Panc1 (cell line): ENCODE results near the gene MRFAP1L1. TPM values are rescaled to one million over a fixed set of nuclear protein-coding genes. Genes with fewer than 3 reads are reported as not detected.

Experiments
- ATAC-seq: fragments of 200-7000 bp; cut with Tn5 transposase; 2 replicates; pipeline ENCODE4 v1.9.1; 2020; ENCODE audit warnings: mild to moderate bottlenecking, moderate library complexity
- BruUV-seq: library from RNA; stranded (reverse); fragments of 400-500 nt; replicated peaks from 2 replicates; lab custom pipeline; 2021; lab: Mats Ljungman, UMichigan
- CTCF ChIA-PET: fragments of 300-600 bp; sonication (Branson Sonifier 250); formaldehyde crosslinking; loops from one replicate; lab custom pipeline; 2022; ENCODE audit warnings: antibody characterized with exemption; lab: Charles Lee
- POLR2A ChIA-PET: fragments of 300-600 bp; sonication (Branson Sonifier 250); formaldehyde crosslinking; loops from one replicate; lab custom pipeline; 2022; ENCODE audit warnings: antibody characterized with exemption; lab: Charles Lee
- DNase-seq: peaks from one replicate; pipeline ENCODE4 v3.0.0-alpha.2; 2010; ENCODE audit warnings: low read depth, low spot score
- H3K27ac ChIP-seq: 2 replicates; pipeline ENCODE4 v1.5.1; 2011; ENCODE audit warnings: mild to moderate bottlenecking, low read length, inconsistent platforms
- H3K27me3 ChIP-seq: fragments of 200-500 bp; sonication (Bioruptor generic); 2 replicates; pipeline ENCODE4 v1.6.0; 2014; ENCODE audit warnings: low read length, inconsistent platforms; ENCODE audit not compliant: control insufficient read depth, insufficient read depth
- H3K36me3 ChIP-seq: fragments of 200-500 bp; sonication (Bioruptor generic); 2 replicates; pipeline ENCODE4 v1.5.1; 2014; ENCODE audit warnings: inconsistent platforms, mild to moderate bottlenecking, low read length, moderate library complexity; ENCODE audit not compliant: control insufficient read depth, insufficient read depth
- H3K4me1 ChIP-seq: 2 replicates; pipeline ENCODE4 v1.5.1; 2011; ENCODE audit warnings: inconsistent platforms, mild to moderate bottlenecking, low read length, moderate library complexity; ENCODE audit not compliant: control insufficient read depth, insufficient read depth
- H3K4me3 ChIP-seq, 2 experiments: 2 replicates each; pipeline ENCODE4 v1.5.1; 2011 to 2012; ENCODE audit warnings: low read depth in 2 of 2, low read length in 2 of 2, mild to moderate bottlenecking in 2 of 2, inconsistent platforms in 1 of 2, moderate library complexity in 1 of 2
- H3K9me3 ChIP-seq: fragments of 200-500 bp; sonication (Bioruptor generic); 2 replicates; pipeline ENCODE4 v1.5.1; 2014; ENCODE audit warnings: low read depth, mild to moderate bottlenecking, inconsistent platforms, low read length, moderate library complexity; ENCODE audit not compliant: control insufficient read depth, insufficient read depth
- CTCF ChIP-seq: fragments of 450-650 bp; IDR thresholded peaks from 2 replicates; pipeline ENCODE4 v1.5.1; 2017; ENCODE audit warnings: mild to moderate bottlenecking
- POLR2AphosphoS5 ChIP-seq: IDR thresholded peaks from 2 replicates; pipeline ENCODE4 v1.6.1; 2012; ENCODE audit warnings: mild to moderate bottlenecking, low read depth, low read length, moderate library complexity
- SIN3A ChIP-seq: IDR thresholded peaks from 2 replicates; pipeline ENCODE4 v1.6.1; 2012; ENCODE audit warnings: low read depth, mild to moderate bottlenecking, low read length, moderate library complexity, borderline replicate concordance; ENCODE audit not compliant: insufficient read depth
- TCF7L2 ChIP-seq: IDR thresholded peaks from 2 replicates; pipeline ENCODE4 v1.6.1; 2011; ENCODE audit warnings: mild to moderate bottlenecking, low read depth, low read length, inconsistent platforms
- in situ Hi-C: cut with HindIII; loops from 2 replicates; pipeline ENCODE4 v1.10.0; 2016; ENCODE audit warnings: low sequenced_read_pairs, low pct_unique_long_range_greater_than_20kb
- intact Hi-C: fragments of 100-400 bp; cut with micrococcal nuclease; formaldehyde crosslinking; loops from one replicate; pipeline ENCODE4 v1.10.0; 2022; ENCODE audit not compliant: unreplicated experiment
- total RNA-seq: library from RNA; stranded (reverse); gene quantifications from one replicate; pipeline ENCODE4 v1.2.1, GENCODE V29; 2021; ENCODE audit not compliant: unreplicated experiment
- TF ChIP-seq, protein P1 (sequence below), 2 experiments: IDR thresholded peaks; 2 replicates each; pipeline ENCODE4 v1.6.1; 2011 to 2012; ENCODE audit warnings: low read depth in 2 of 2, control low read depth in 1 of 2, low read length in 1 of 2, mild to moderate bottlenecking in 1 of 2, moderate library complexity in 1 of 2; ENCODE audit not compliant: insufficient read depth in 1 of 2

Gene MRFAP1L1
- total RNA-seq, 1 experiment from 2014 or later, result 29.5 TPM

GRCh38 chr4:6672131-6672530, 37.5 kb downstream of the MRFAP1L1 start:
- TF ChIP-seq POLR2AphosphoS5, result no peak
- H3K4me1 ChIP-seq, result peaks cover 12% of the 10 kb centered on the region
- BruUV-seq, result no TSS peak
- no peaks in the 10 kb centered on the region for H3K27me3 ChIP-seq
- POLR2A ChIA-PET, result no interaction called here
- DNase-seq, result no peak
- CTCF ChIA-PET, result no interaction called here
- no peak overlapping the region for H3K27ac ChIP-seq
- in situ Hi-C loops (no loop called here), intact Hi-C loops (no loop called here)
- H3K9me3 ChIP-seq, result no peaks in the 10 kb centered on the region
- H3K36me3 ChIP-seq, result peaks cover 2% of the 10 kb centered on the region
- no peak overlapping the region for H3K4me3 ChIP-seq
- no peak for ATAC-seq

GRCh38 chr4:6671648-6672047, 38.0 kb downstream of the MRFAP1L1 start:
- DNase-seq, result no peak
- in situ Hi-C loops, result no loop called here
- Histone ChIP-seq H3K36me3 (peaks cover 2% of the 10 kb centered on the region), H3K27me3 (no peaks in the 10 kb centered on the region), H3K4me1 (peaks cover 12% of the 10 kb centered on the region), H3K27ac (no peak overlapping the region), H3K9me3 (no peaks in the 10 kb centered on the region), H3K4me3 (no peak overlapping the region)
- ChIA-PET CTCF (no interaction called here), POLR2A (no interaction called here)
- no TSS peak for BruUV-seq
- no peak for ATAC-seq
- intact Hi-C loops, result no loop called here
- TF ChIP-seq CTCF (no peak), SIN3A (no peak), POLR2AphosphoS5 (no peak), TCF7L2 (no peak)
- TF ChIP-seq, protein P1, sequence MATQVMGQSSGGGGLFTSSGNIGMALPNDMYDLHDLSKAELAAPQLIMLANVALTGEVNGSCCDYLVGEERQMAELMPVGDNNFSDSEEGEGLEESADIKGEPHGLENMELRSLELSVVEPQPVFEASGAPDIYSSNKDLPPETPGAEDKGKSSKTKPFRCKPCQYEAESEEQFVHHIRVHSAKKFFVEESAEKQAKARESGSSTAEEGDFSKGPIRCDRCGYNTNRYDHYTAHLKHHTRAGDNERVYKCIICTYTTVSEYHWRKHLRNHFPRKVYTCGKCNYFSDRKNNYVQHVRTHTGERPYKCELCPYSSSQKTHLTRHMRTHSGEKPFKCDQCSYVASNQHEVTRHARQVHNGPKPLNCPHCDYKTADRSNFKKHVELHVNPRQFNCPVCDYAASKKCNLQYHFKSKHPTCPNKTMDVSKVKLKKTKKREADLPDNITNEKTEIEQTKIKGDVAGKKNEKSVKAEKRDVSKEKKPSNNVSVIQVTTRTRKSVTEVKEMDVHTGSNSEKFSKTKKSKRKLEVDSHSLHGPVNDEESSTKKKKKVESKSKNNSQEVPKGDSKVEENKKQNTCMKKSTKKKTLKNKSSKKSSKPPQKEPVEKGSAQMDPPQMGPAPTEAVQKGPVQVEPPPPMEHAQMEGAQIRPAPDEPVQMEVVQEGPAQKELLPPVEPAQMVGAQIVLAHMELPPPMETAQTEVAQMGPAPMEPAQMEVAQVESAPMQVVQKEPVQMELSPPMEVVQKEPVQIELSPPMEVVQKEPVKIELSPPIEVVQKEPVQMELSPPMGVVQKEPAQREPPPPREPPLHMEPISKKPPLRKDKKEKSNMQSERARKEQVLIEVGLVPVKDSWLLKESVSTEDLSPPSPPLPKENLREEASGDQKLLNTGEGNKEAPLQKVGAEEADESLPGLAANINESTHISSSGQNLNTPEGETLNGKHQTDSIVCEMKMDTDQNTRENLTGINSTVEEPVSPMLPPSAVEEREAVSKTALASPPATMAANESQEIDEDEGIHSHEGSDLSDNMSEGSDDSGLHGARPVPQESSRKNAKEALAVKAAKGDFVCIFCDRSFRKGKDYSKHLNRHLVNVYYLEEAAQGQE (IDR thresholded peaks at IDR 0.05; ENCODE audit: insufficient read depth in 1 of 2, low read depth in 2 of 2, low read length in 1 of 2), result no peak

GRCh38 chr4:6668391-6668790, 41.3 kb downstream of the MRFAP1L1 start:
- no peak for ATAC-seq
- TF ChIP-seq, protein P1 (IDR thresholded peaks at IDR 0.05; ENCODE audit: insufficient read depth in 1 of 2, low read depth in 2 of 2, low read length in 1 of 2), result no peak
- TF ChIP-seq TCF7L2 (no peak), POLR2AphosphoS5 (no peak)
- CTCF ChIA-PET, result no interaction called here
- Histone ChIP-seq H3K36me3 (no peaks in the 10 kb centered on the region), H3K4me1 (no peaks in the 10 kb centered on the region), H3K4me3 (no peak overlapping the region), H3K27ac (no peak overlapping the region), H3K27me3 (no peaks in the 10 kb centered on the region), H3K9me3 (no peaks in the 10 kb centered on the region)
- POLR2A ChIA-PET, result no interaction called here
- DNase-seq, result no peak
- intact Hi-C loops (no loop called here), in situ Hi-C loops (no loop called here)
- no TSS peak for BruUV-seq
